AML-193 (cell line): ENCODE data around the gene SCGB3A2.
"Not testable (repeated sequence)": the region's sequence is repeated elsewhere in the genome, so short reads cannot be mapped to it uniquely, and the experiment has no call there.

Source experiments
- DNase-seq, 2 experiments: peaks; one replicate each; lab custom pipeline; 2025; lab: John Stamatoyannopoulos, UW

The SCGB3A2 gene

GRCh38 chr5:147863454-147864158 is 14.9 kb upstream of the SCGB3A2 start:
- no peak for DNase-seq

GRCh38 chr5:147869112-147869511 is 9.4 kb upstream of the SCGB3A2 start:
- DNase-seq, result no peak

GRCh38 chr5:147869892-147870291 is 8.6 kb upstream of the SCGB3A2 start:
- DNase-seq, result not testable (repeated sequence)

- DNase-seq, result not testable (repeated sequence)
These were observed 6.4 kb upstream of the SCGB3A2 start for GRCh38 chr5:147871980-147872549.

GRCh38 chr5:147872744-147873435 is 5.6 kb upstream of the SCGB3A2 start:
- DNase-seq, result not testable (repeated sequence)

GRCh38 chr5:147874118-147874875 is 4.2 kb upstream of the SCGB3A2 start:
- not testable (repeated sequence) for DNase-seq

GRCh38 chr5:147874910-147875367 is 3.6 kb upstream of the SCGB3A2 start:
- no peak for DNase-seq

- DNase-seq, result no peak
These were observed 2.4 kb upstream of the SCGB3A2 start for GRCh38 chr5:147876141-147876540.

GRCh38 chr5:147876626-147877025 is 1.9 kb upstream of the SCGB3A2 start:
- DNase-seq, result no peak

- DNase-seq, result no peak
These were observed 1.3 kb downstream of the SCGB3A2 start for GRCh38 chr5:147879784-147880183.

- DNase-seq, result no peak
These were observed 2.0 kb downstream of the SCGB3A2 start for GRCh38 chr5:147880487-147880886.

- DNase-seq, result no peak
These were observed 4.2 kb downstream of the SCGB3A2 start for GRCh38 chr5:147882586-147883313.

GRCh38 chr5:147887026-147887627 is 8.6 kb downstream of the SCGB3A2 start:
- peak; percentile 15 to 42 for DNase-seq

- DNase-seq, result no peak
These were observed 9.4 kb downstream of the SCGB3A2 start for GRCh38 chr5:147887930-147888329.

GRCh38 chr5:147892696-147893296 is 14.3 kb downstream of the SCGB3A2 start:
- DNase-seq, result no peak

GRCh38 chr5:147893820-147894219 is 15.3 kb downstream of the SCGB3A2 start:
- DNase-seq, result no peak

GRCh38 chr5:147895864-147896263 is 17.4 kb downstream of the SCGB3A2 start:
- no peak for DNase-seq

GRCh38 chr5:147898875-147899401 is 20.4 kb downstream of the SCGB3A2 start:
- DNase-seq, result no peak

GRCh38 chr5:147901599-147902039 is 23.1 kb downstream of the SCGB3A2 start:
- DNase-seq, result no peak

- no peak for DNase-seq
These were observed 24.2 kb downstream of the SCGB3A2 start for GRCh38 chr5:147902609-147903115.
